OCI-LY1 (cell line): ENCODE data around the gene LIMS2.

Experiments used
- H2AFZ ChIP-seq: fragments of 200-600 bp; sonication (generic), shearing (Covaris generic); 2 replicates; pipeline ENCODE4 v1.6.0; 2014; ENCODE audit warnings: antibody characterized with exemption, mild to moderate bottlenecking, low read length
- H3F3A ChIP-seq: fragments of 200-600 bp; sonication (generic), shearing (Covaris generic); 2 replicates; pipeline ENCODE4 v1.6.0; 2014; ENCODE audit warnings: mild to moderate bottlenecking, antibody characterized with exemption, low read length, moderate library complexity; ENCODE audit not compliant: insufficient read depth
- H3K27ac ChIP-seq: fragments of 200-600 bp; sonication (generic); 2 replicates; pipeline ENCODE4 v1.5.1; 2014; ENCODE audit warnings: low read length, mixed run types, mild to moderate bottlenecking, low read depth; ENCODE audit not compliant: poor library complexity, severe bottlenecking
- H3K27me3 ChIP-seq: fragments of 200-600 bp; sonication (generic); 2 replicates; pipeline ENCODE4 v1.6.0; 2014; ENCODE audit warnings: antibody characterized with exemption, mild to moderate bottlenecking, low read length, moderate library complexity; ENCODE audit not compliant: insufficient read depth
- H3K36me3 ChIP-seq: fragments of 200-600 bp; sonication (generic); 2 replicates; pipeline ENCODE4 v1.6.1; 2014; ENCODE audit warnings: mild to moderate bottlenecking, antibody characterized with exemption, low read length, moderate library complexity, mixed read lengths; ENCODE audit not compliant: insufficient read depth
- H3K4me1 ChIP-seq: fragments of 200-600 bp; sonication (generic); 2 replicates; pipeline ENCODE4 v1.5.1; 2014; ENCODE audit warnings: mild to moderate bottlenecking, low read length, moderate library complexity; ENCODE audit not compliant: insufficient read depth, severe bottlenecking
- H3K4me2 ChIP-seq: fragments of 200-600 bp; sonication (generic), shearing (Covaris generic); 2 replicates; pipeline ENCODE4 v1.6.1; 2014; ENCODE audit warnings: low read length
- H3K4me3 ChIP-seq: fragments of 200-600 bp; sonication (generic); 2 replicates; pipeline ENCODE4 v1.5.1; 2014; ENCODE audit warnings: low read length, low read depth, mild to moderate bottlenecking, mixed read lengths; ENCODE audit not compliant: poor library complexity, severe bottlenecking
- H3K79me2 ChIP-seq: fragments of 200-600 bp; shearing (Covaris generic); 2 replicates; pipeline ENCODE4 v1.6.1; 2016; ENCODE audit warnings: mixed run types, low read length, mixed read lengths; ENCODE audit not compliant: insufficient read depth
- H3K9ac ChIP-seq: fragments of 200-600 bp; sonication (generic), shearing (Covaris generic); 2 replicates; pipeline ENCODE4 v1.6.1; 2014; ENCODE audit warnings: mild to moderate bottlenecking, low read length, mixed read lengths
- H3K9me2 ChIP-seq: fragments of 200-600 bp; sonication (generic), shearing (Covaris generic); 2 replicates; pipeline ENCODE4 v1.6.1; 2014; ENCODE audit warnings: low read depth, mild to moderate bottlenecking, low read length, mixed read lengths
- H3K9me3 ChIP-seq: fragments of 200-600 bp; shearing (Covaris generic); 2 replicates; pipeline ENCODE4 v1.6.1; 2014; ENCODE audit warnings: low read length, mixed read lengths
- H4K20me1 ChIP-seq: fragments of 200-600 bp; sonication (generic), shearing (Covaris generic); 2 replicates; pipeline ENCODE4 v1.6.0; 2016; ENCODE audit warnings: mild to moderate bottlenecking, low read length; ENCODE audit not compliant: insufficient read depth
- CTCF ChIP-seq: fragments of 200-600 bp; sonication (generic), shearing (Covaris generic); IDR thresholded peaks from 2 replicates; pipeline ENCODE4 v1.5.1; 2017; ENCODE audit warnings: mild to moderate bottlenecking, antibody characterized with exemption, low read length, moderate library complexity, mixed read lengths
- EZH2 ChIP-seq: fragments of 200-600 bp; sonication (generic), shearing (Covaris generic); IDR thresholded peaks from 2 replicates; pipeline ENCODE4 v1.8.0; 2017; ENCODE audit warnings: borderline replicate concordance, mixed run types, mild to moderate bottlenecking, antibody characterized with exemption, low read length, moderate library complexity, mixed read lengths

The LIMS2 gene

GRCh38 chr2:127663566-127664064 lies 11.7 kb downstream of the LIMS2 start:
- Histone ChIP-seq H4K20me1 (no peaks in the 10 kb centered on the region), H3K9me3 (no peaks in the 10 kb centered on the region), H3K4me2 (no peak overlapping the region)

GRCh38 chr2:127662937-127663565 lies 12.3 kb downstream of the LIMS2 start:
- no peak overlapping the region for H3K9ac ChIP-seq
- H3K9me2 ChIP-seq: no peaks in the 10 kb centered on the region
- no peak overlapping the region for H2AFZ ChIP-seq
- no peaks in the 10 kb centered on the region for H4K20me1 ChIP-seq
- TF ChIP-seq EZH2 (no peak), CTCF (no peak)
- no peaks in the 10 kb centered on the region for H3K4me1 ChIP-seq
- H3K9me3 ChIP-seq: no peaks in the 10 kb centered on the region
- no peak overlapping the region for H3K4me3 ChIP-seq
- H3K27me3 ChIP-seq: peaks cover 5% of the 10 kb centered on the region; the same call in 1 of the 2 replicates
- H3K4me2 ChIP-seq: no peak overlapping the region
- H3K27ac ChIP-seq: no peak overlapping the region
- no peaks in the 10 kb centered on the region for H3K79me2 ChIP-seq
- H3K36me3 ChIP-seq: no peaks in the 10 kb centered on the region
- no peaks in the 10 kb centered on the region for H3F3A ChIP-seq

More at GRCh38 chr2:127663566-127664064, 11.7 kb downstream of the LIMS2 start:
- Histone ChIP-seq H3K4me3 (no peak overlapping the region), H2AFZ (no peak overlapping the region), H3F3A (no peaks in the 10 kb centered on the region), H3K9ac (no peak overlapping the region), H3K79me2 (no peaks in the 10 kb centered on the region), H3K4me1 (no peaks in the 10 kb centered on the region), H3K9me2 (no peaks in the 10 kb centered on the region), H3K27me3 (peaks cover 5% of the 10 kb centered on the region; the same call in 1 of the 2 replicates), H3K27ac (no peak overlapping the region), H3K36me3 (no peaks in the 10 kb centered on the region)
- TF ChIP-seq CTCF: no peak

GRCh38 chr2:127661949-127662510 lies 13.3 kb downstream of the LIMS2 start:
- Histone ChIP-seq H3K4me1 (no peaks in the 10 kb centered on the region), H3K9me3 (no peaks in the 10 kb centered on the region), H3K9ac (no peak overlapping the region), H3K4me3 (no peak overlapping the region), H3K9me2 (no peaks in the 10 kb centered on the region), H3K27ac (no peak overlapping the region), H3K36me3 (no peaks in the 10 kb centered on the region), H4K20me1 (no peaks in the 10 kb centered on the region), H3K4me2 (no peak overlapping the region), H3K27me3 (peaks cover 5% of the 10 kb centered on the region; the same call in 1 of the 2 replicates), H2AFZ (no peak overlapping the region), H3K79me2 (no peaks in the 10 kb centered on the region), H3F3A (no peaks in the 10 kb centered on the region)
- TF ChIP-seq CTCF: no peak
- no peak for TF ChIP-seq EZH2
